CD4-positive, alpha-beta memory T cell (primary cell): ENCODE measurements around the gene SLC35E2B. TPM values are rescaled to one million over a fixed set of nuclear protein-coding genes. Genes with fewer than 3 reads are reported as not detected.
A peak's percentile ranks its signal among the peaks of the same experiment; 100 is the strongest.

Experiments
- CTCF ChIA-PET: fragments of 350-600 bp; sonication (Branson Sonifier 250); formaldehyde crosslinking; loops from one replicate; lab custom pipeline; 2021; ENCODE audit warnings: inconsistent platforms; ENCODE audit not compliant: partially characterized antibody; lab: Charles Lee
- POLR2A ChIA-PET: fragments of 350-600 bp; sonication (Branson Sonifier 250); formaldehyde crosslinking; loops from one replicate; lab custom pipeline; 2021; ENCODE audit not compliant: partially characterized antibody; lab: Charles Lee
- DNase-seq, 5 donors: peaks; one replicate each; pipeline versions ENCODE4 v3.0.0 to v3.0.0-alpha.2; 2020 to 2022; ENCODE audit warnings: mixed read lengths in 1 of 5
- H3K27ac ChIP-seq: one replicate; pipeline ENCODE4 v1.7.0; 2013; ENCODE audit warnings: low read depth, low read length
- H3K27me3 ChIP-seq: 2 replicates; pipeline ENCODE4 v1.7.0; 2013; ENCODE audit warnings: mild to moderate bottlenecking, low read length, moderate library complexity; ENCODE audit not compliant: insufficient read depth
- H3K36me3 ChIP-seq: 2 replicates; pipeline ENCODE4 v1.7.0; 2013; ENCODE audit warnings: mild to moderate bottlenecking, low read length, moderate library complexity; ENCODE audit not compliant: insufficient read depth
- H3K4me1 ChIP-seq: 2 replicates; pipeline ENCODE4 v1.7.0; 2013; ENCODE audit warnings: mild to moderate bottlenecking, low read length, moderate library complexity; ENCODE audit not compliant: insufficient read depth
- H3K4me3 ChIP-seq, 2 donors: one replicate each; pipeline ENCODE4 v1.7.0; 2013; ENCODE audit warnings: low read length in 2 of 2, mild to moderate bottlenecking in 1 of 2
- H3K9me3 ChIP-seq, 2 donors: one replicate each; pipeline ENCODE4 v1.7.0; 2013; ENCODE audit warnings: low read length in 2 of 2, control low read depth in 1 of 2; ENCODE audit not compliant: control insufficient read depth in 1 of 2
- H3K27ac Mint-ChIP-seq, 7 donors: one replicate each; pipeline ENCODE4 v1.8.0; 2020 to 2021; ENCODE audit warnings: mixed read lengths in 7 of 7, mild to moderate bottlenecking in 6 of 7, inconsistent platforms in 3 of 7, moderate library complexity in 3 of 7
- H3K27me3 Mint-ChIP-seq, 2 donors: one replicate each; pipeline ENCODE4 v1.8.0; 2020 to 2021; ENCODE audit warnings: mixed read lengths in 2 of 2
- H3K36me3 Mint-ChIP-seq, 2 donors: one replicate each; pipeline ENCODE4 v1.8.0; 2020 to 2021; ENCODE audit warnings: mixed read lengths in 2 of 2, inconsistent platforms in 1 of 2, mild to moderate bottlenecking in 1 of 2
- H3K4me1 Mint-ChIP-seq, 4 donors: one replicate each; pipeline ENCODE4 v1.8.0; 2020 to 2021; ENCODE audit warnings: mixed read lengths in 4 of 4, mild to moderate bottlenecking in 1 of 4
- H3K4me3 Mint-ChIP-seq, 8 donors: one replicate each; pipeline ENCODE4 v1.8.0; 2020 to 2021; ENCODE audit warnings: mixed read lengths in 8 of 8, mild to moderate bottlenecking in 7 of 8, moderate library complexity in 6 of 8, inconsistent platforms in 3 of 8
- H3K9me3 Mint-ChIP-seq, 8 donors: one replicate each; pipeline ENCODE4 v1.8.0; 2020 to 2021; ENCODE audit warnings: mixed read lengths in 8 of 8, mild to moderate bottlenecking in 5 of 8, inconsistent platforms in 3 of 8, moderate library complexity in 1 of 8
- intact Hi-C: fragments of 100-400 bp; cut with micrococcal nuclease; formaldehyde crosslinking; loops from one replicate; pipeline ENCODE4 v1.15.1; 2023
- polyA plus RNA-seq, 2 donors: library from polyadenylated mRNA; unstranded; fragments of 300-500 nt; fragmentation: Illumina TruSeq; gene quantifications; one replicate each; pipeline ENCODE4 v1.2.3, GENCODE V29; 2021
- total RNA-seq, 2 experiments: library from RNA; stranded (reverse); gene quantifications; one replicate each; pipeline ENCODE4 v1.2.3, GENCODE V29; 2021

SLC35E2B gene
- total and polyA plus RNA-seq, 4 experiments from 2014 or later: 29.4 to 130 (median 85.6) TPM

DNA sequence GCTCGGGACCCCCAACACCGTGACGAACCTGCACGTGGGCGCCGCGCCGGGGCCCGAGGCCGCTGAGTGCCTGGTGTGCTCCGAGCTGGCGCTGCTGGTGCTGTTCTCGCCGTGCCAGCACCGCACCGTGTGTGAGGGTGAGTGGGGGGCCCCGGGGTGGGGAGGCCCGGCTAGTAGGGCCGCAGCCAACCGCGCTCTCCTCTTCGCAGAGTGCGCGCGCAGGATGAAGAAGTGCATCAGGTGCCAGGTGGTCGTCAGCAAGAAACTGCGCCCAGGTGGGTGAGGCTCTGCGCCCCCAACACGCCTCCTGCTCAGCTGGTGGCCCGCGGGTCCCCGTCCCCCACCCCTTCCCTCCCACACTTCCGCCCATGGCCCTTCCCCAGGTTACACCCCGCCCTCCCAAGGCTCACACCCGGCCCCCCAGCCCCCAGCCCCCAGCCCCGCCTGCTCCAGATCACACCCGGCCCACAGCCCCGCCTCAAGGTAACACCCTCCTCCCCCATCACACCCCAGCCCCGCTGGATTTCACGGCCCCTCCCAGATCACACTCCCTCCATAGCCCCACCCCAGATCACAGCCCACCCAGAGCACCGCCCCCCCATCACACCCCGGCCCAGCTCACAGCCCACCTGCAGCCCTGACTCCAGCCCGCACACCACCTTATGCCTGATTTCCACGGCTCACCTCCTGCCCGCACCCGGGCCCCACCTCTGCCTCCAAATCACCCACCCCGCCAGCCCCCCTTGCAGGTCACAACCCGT, 63.0 kb downstream of the SLC35E2B start:
- peak overlapping the region in 1 of 2 donors; percentile 62 for H3K4me3 ChIP-seq
- POLR2A ChIA-PET: interaction anchor here (0.8 to 4.5 kb wide), 17 partner anchors 9 to 514 kb away, joined by 3 to 152 read pairs (median 4); partner anchors contain the start of genes AURKAIP1, C1orf159, CDK11A and MIB2

DNA sequence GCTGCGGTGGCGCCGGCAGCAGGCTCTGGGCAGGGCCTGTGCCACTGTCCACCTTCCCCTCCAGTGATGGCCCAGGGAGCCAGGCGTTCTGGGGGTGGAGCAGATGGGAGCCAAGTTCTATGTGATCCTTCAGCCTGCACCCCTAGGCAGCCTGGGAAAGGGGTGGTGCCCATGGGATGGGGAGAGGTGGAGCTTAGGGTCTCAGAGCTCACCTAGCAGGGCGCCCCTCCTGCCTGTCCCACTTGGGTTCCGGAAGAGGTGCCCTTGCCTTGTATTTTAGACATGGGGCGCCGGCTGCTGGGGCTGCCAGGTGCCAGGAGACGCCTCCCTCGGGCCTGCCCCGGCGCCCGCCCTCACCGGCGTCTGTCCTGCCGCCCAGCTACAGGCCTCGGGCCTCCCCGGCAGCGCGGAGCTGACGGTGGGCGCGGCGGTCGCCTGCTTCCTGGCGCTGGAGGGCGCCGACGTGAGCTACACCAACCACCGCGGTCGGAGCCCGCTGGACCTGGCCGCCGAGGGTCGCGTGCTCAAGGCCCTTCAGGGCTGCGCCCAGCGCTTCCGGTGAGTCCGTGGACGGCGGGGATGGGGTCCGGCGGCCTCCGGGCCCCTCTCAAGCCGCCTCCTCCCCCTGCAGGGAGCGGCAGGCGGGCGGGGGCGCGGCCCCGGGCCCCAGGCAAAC, 63.7 kb downstream of the SLC35E2B start:
- Mint-ChIP-seq H3K27ac (peak overlapping the region in 1 of 7 donors; percentile 30), H3K4me1 (peaks cover 3 to 9% (median 6%) of the 10 kb centered on the region in 4 donors), H3K4me3 (peak overlapping the region in 7 of 8 donors; percentile 5 to 67 (median 25)), H3K36me3 (peaks cover 0 to 2% of the 10 kb centered on the region in 2 donors), H3K27me3 (peaks cover 2 to 4% of the 10 kb centered on the region in 2 donors), H3K9me3 (peaks cover 0 to 2% (median 0%) of the 10 kb centered on the region in 8 donors)
- ChIA-PET POLR2A (interaction anchor here (0.8 to 4.5 kb wide), 11 partner anchors 8 to 513 kb away, joined by 3 to 152 read pairs (median 5); partner anchors contain the start of genes C1orf159, CDK11A and MIB2), CTCF (interaction anchor here (0.9 to 1.4 kb wide), 3 partner anchors 8 to 24 kb away, joined by 3 to 4 read pairs (median 4); no protein-coding TSS in a partner anchor)
- Histone ChIP-seq H3K27ac (peak overlapping the region; percentile 59), H3K4me3 (peak overlapping the region in 1 of 2 donors; percentile 62), H3K9me3 (no peaks in the 10 kb centered on the region), H3K27me3 (no peaks in the 10 kb centered on the region), H3K4me1 (peaks cover 19% of the 10 kb centered on the region), H3K36me3 (no peaks in the 10 kb centered on the region)
- intact Hi-C loops: no loop called here
- DNase-seq: peak; percentile 36 to 71 (median 44)

More for the DNA sequence above, 63.0 kb downstream of the SLC35E2B start:
- Histone ChIP-seq H3K27me3 (no peaks in the 10 kb centered on the region), H3K9me3 (no peaks in the 10 kb centered on the region), H3K36me3 (no peaks in the 10 kb centered on the region), H3K27ac (peak overlapping the region; percentile 59), H3K4me1 (peaks cover 19% of the 10 kb centered on the region)
- CTCF ChIA-PET: interaction anchor here (0.5 to 1.4 kb wide), 6 partner anchors 8 to 254 kb away, joined by 3 to 5 read pairs (median 4); no protein-coding TSS in a partner anchor
- peaks cover 0 to 2% of the 10 kb centered on the region in 2 donors for H3K36me3 Mint-ChIP-seq
- H3K9me3 Mint-ChIP-seq: peaks cover 0 to 2% (median 0%) of the 10 kb centered on the region in 8 donors
- peak; percentile 78 to 91 (median 80) for DNase-seq
- peaks cover 2 to 4% of the 10 kb centered on the region in 2 donors for H3K27me3 Mint-ChIP-seq
- peak overlapping the region; percentile 73 to 97 (median 93) for H3K27ac Mint-ChIP-seq
- H3K4me1 Mint-ChIP-seq: peaks cover 3 to 9% (median 6%) of the 10 kb centered on the region in 4 donors
- intact Hi-C loops: loop anchor here (2.0 kb wide), 2 partner anchors 15 to 55 kb away; partner anchors contain the start of genes MIB2 and SSU72
- H3K4me3 Mint-ChIP-seq: peak overlapping the region; percentile 72 to 91 (median 78)

DNA sequence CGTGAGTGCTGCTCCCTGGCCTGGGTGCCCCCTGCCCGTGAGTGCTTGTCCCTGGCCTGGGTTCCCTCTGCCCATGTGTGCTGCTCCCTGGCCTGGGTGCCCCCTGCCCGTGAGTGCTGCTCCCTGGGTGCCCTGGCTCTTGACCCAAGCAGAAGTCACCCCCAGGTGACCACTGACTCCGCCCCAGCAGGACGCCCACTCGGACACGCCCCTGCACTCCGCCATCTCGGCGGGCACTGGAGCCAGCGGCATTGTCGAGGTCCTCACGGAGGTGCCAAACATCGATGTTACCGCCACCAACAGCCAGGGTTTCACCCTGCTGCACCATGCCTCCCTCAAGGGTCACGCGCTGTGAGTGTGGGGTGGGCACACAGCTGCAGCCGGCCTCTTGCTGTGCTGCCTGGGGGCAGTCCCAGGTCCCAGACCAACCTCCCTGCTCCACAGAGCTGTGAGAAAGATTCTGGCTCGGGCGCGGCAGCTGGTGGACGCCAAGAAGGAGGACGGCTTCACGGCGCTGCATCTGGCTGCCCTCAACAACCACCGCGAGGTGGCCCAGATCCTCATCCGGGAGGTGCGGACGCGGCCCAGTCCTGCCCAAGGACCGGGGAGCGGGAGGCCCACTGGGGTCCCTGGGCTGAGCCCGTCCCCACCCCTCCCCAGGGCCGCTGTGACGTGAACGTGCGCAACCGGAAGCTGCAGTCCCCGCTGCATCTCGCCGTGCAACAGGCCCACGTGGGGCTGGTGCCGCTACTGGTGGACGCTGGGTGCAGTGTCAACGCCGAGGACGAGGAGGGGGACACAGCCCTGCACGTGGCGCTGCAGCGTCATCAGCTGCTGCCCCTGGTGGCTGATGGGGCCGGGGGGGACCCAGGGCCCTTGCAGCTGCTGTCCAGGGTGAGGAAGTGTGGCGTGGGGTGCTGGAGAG, 64.5 kb downstream of the SLC35E2B start:
- CTCF ChIA-PET: interaction anchor here (0.9 to 1.3 kb wide), 2 partner anchors 8 to 9 kb away, joined by 4 read pairs; no protein-coding TSS in a partner anchor
- intact Hi-C loops: no loop called here

DNA sequence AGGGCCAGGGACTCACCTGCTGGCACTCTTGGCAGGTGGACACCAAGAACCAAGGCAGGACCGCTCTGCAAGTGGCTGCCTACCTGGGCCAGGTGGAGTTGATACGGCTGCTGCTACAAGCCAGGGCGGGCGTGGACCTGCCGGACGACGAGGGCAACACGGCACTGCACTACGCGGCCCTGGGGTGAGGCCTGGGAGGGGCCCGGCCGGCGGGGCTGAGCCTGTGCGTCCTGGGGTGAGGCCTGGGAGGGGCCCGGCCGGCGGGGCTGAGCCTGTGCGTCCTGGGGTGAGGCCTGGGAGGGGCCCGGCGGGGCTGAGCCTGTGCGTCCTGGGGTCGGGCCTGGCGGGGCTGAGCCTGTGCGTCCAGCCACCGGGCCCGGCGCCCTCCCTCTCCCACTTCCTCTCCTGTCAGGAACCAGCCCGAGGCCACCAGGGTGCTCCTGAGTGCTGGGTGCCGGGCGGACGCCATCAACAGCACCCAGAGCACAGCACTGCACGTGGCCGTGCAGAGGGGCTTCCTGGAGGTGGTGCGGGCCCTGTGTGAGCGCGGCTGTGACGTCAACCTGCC, 65.2 kb downstream of the SLC35E2B start:
- DNase-seq: peak in 1 of 5 donors; percentile 30
- H3K4me3 ChIP-seq: no peak overlapping the region
- no peak overlapping the region for H3K27ac ChIP-seq
- peaks cover 19% of the 10 kb centered on the region for H3K4me1 ChIP-seq
- H3K27ac Mint-ChIP-seq: no peak overlapping the region
- peaks cover 0 to 2% (median 0%) of the 10 kb centered on the region in 8 donors for H3K9me3 Mint-ChIP-seq
- H3K4me3 Mint-ChIP-seq: peak overlapping the region in 1 of 8 donors; percentile 21
- POLR2A ChIA-PET: interaction anchor here (3.4 kb wide), 1 partner anchor 20 kb away, joined by 18 read pairs; no protein-coding TSS in a partner anchor
- H3K27me3 Mint-ChIP-seq: peaks cover 2 to 4% of the 10 kb centered on the region in 2 donors
- no peaks in the 10 kb centered on the region for H3K9me3 ChIP-seq
- H3K4me1 Mint-ChIP-seq: peaks cover 4 to 15% (median 7%) of the 10 kb centered on the region in 4 donors
- CTCF ChIA-PET: interaction anchor here (1.0 kb wide), 1 partner anchor 10 kb away, joined by 3 read pairs; no protein-coding TSS in a partner anchor
- intact Hi-C loops: no loop called here
- no peaks in the 10 kb centered on the region for H3K36me3 ChIP-seq
- H3K27me3 ChIP-seq: no peaks in the 10 kb centered on the region
- H3K36me3 Mint-ChIP-seq: peaks cover 0 to 2% of the 10 kb centered on the region in 2 donors

More for the DNA sequence above, 64.5 kb downstream of the SLC35E2B start:
- peaks cover 19% of the 10 kb centered on the region for H3K4me1 ChIP-seq
- POLR2A ChIA-PET: interaction anchor here (0.8 to 4.5 kb wide), 9 partner anchors 7 to 220 kb away, joined by 3 to 152 read pairs (median 5); partner anchors contain the start of genes CDK11A and MIB2
- Mint-ChIP-seq H3K9me3 (peaks cover 0 to 2% (median 0%) of the 10 kb centered on the region in 8 donors), H3K36me3 (peaks cover 0 to 2% of the 10 kb centered on the region in 2 donors), H3K27ac (peak overlapping the region in 3 of 7 donors; percentile 12 to 30 (median 16)), H3K4me3 (peak overlapping the region in 6 of 8 donors; percentile 6 to 67 (median 30)), H3K4me1 (peaks cover 3 to 9% (median 6%) of the 10 kb centered on the region in 4 donors), H3K27me3 (peaks cover 2 to 4% of the 10 kb centered on the region in 2 donors)
- H3K36me3 ChIP-seq: no peaks in the 10 kb centered on the region
- DNase-seq: peak in 1 of 5 donors; percentile 46
- H3K4me3 ChIP-seq: no peak overlapping the region
- H3K27ac ChIP-seq: peak overlapping the region; percentile 59
- H3K9me3 ChIP-seq: no peaks in the 10 kb centered on the region
- no peaks in the 10 kb centered on the region for H3K27me3 ChIP-seq

DNA sequence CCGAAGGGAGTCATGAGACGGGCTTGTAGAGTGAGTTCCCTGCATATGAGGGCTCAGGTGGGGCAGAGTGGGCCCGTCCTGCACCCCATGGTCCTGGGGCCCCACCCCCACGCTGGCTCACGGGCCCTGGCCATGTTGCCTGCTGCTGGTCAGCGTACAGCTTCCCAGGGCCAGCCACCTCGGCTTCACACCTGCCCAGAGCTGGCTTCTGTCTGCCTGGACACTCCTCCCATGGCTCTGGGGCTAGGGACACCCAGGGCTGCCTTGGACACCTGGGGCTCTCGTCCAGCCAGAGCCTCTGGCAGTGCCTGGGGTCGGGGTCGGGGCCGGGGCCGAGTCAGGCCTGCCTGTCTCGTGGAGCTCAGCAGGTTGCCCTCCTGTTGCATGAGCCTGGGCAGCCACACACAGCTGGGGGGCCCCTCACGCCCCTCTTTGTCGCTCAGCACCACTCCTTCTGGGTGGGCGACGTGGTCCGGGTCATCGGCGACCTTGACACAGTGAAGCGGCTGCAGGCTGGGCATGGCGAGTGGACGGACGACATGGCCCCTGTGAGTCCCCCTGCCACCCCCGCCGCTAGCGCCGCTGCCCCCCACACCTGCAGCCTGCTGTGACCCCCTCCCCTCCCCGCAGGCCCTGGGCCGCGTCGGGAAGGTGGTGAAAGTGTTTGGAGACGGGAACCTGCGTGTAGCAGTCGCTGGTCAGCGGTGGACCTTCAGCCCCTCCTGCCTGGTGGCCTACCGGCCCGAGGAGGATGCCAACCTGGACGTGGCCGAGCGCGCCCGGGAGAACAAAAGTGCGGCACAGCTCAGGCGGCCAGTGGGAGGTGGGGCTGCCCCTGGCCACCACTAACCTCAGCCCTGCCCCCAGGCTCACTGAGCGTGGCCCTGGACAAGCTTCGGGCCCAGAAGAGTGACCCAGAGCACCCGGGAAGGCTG, 66.1 kb downstream of the SLC35E2B start:
- intact Hi-C loops: no loop called here
- H3K27me3 ChIP-seq: no peaks in the 10 kb centered on the region
- H3K36me3 ChIP-seq: no peaks in the 10 kb centered on the region
- Mint-ChIP-seq H3K9me3 (peaks cover 0 to 2% (median 0%) of the 10 kb centered on the region in 8 donors), H3K27ac (peak overlapping the region in 2 of 7 donors; percentile 29 to 63), H3K4me3 (peak overlapping the region in 1 of 8 donors; percentile 21), H3K27me3 (peaks cover 2 to 3% of the 10 kb centered on the region in 2 donors), H3K4me1 (peaks cover 4 to 15% (median 7%) of the 10 kb centered on the region in 4 donors), H3K36me3 (peaks cover 0 to 2% of the 10 kb centered on the region in 2 donors)
- ChIA-PET CTCF (interaction anchor here (1.0 kb wide), 1 partner anchor 10 kb away, joined by 3 read pairs; no protein-coding TSS in a partner anchor), POLR2A (interaction anchor here (1.1 to 1.9 kb wide), 2 partner anchors 9 to 11 kb away, joined by 4 to 12 read pairs; partner anchors contain the start of gene MIB2)
- H3K4me3 ChIP-seq: no peak overlapping the region
- H3K9me3 ChIP-seq: no peaks in the 10 kb centered on the region
- no peak overlapping the region for H3K27ac ChIP-seq
- DNase-seq: peak in 1 of 5 donors; percentile 23
- H3K4me1 ChIP-seq: peaks cover 14% of the 10 kb centered on the region
